GM19468 (cell line): ENCODE results near the gene MRPL12.

Source experiments
- ATAC-seq: cut with Tn5 transposase; IDR thresholded peaks from one replicate; pipeline ENCODE4 v1.9.1; 2021; ENCODE audit warnings: mild to moderate bottlenecking, moderate library complexity, moderate number of reproducible peaks; ENCODE audit not compliant: unreplicated experiment; ENCODE audit errors: extremely low read depth

The MRPL12 gene

GRCh38 chr17:81681672-81682071 is 21.5 kb upstream of the MRPL12 start:
- ATAC-seq = no peak

GRCh38 chr17:81682565-81683207 is 20.5 kb upstream of the MRPL12 start:
- ATAC-seq = no peak

DNA sequence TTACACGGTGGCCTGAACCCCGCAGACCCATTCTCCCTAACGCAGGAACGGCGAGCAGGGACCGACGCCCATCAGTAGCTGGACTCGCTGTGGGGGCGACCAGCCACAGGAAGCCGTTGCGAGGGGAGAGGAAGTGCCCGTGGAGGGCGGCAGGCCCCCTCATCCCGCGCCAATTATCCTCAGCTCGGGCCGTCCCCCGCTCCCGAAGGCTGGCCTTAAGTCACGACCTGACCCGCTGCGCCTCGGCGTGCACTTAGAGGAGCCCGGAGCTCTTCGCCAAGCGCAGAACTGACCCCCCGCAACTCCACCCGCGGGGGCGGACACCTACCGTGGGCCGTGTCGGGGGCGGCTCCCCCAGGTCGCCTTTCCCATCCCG is 20.0 kb upstream of the MRPL12 start:
- ATAC-seq = no peak

GRCh38 chr17:81683584-81684441 is 19.4 kb upstream of the MRPL12 start, which contains the start of the genes ARL16 and HGS:
Gene ARL16 (minus strand): TSS chr17:81683797. CDS start chr17:81683753, 44 bp downstream.
Gene HGS (plus strand): TSS chr17:81684011. CDS start chr17:81684067, 56 bp downstream.
- ATAC-seq = peak; percentile 80

DNA sequence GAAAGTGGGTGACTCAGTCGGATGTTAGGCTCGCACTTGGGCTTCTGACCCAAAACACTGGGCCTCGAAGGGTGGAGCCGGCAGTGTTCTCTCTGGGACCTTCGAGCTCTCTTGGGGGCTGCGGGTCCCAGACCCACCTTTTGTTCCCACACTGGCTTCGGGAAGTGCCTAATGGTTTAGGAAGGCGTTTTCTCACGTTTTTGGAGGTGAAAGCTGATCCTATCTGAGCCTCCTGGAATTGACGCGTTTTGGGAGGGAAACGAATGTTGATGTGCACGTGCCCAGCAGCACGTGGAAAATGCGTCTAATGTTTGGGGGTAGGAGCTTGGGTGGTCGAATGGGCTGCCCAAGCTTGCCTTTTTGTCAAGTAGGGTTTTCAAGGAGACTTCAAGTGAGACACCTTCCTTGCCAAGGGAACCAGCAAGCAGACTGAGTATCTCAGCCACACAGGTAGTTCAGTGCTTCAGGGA is 18.7 kb upstream of the MRPL12 start:
- ATAC-seq = no peak

DNA sequence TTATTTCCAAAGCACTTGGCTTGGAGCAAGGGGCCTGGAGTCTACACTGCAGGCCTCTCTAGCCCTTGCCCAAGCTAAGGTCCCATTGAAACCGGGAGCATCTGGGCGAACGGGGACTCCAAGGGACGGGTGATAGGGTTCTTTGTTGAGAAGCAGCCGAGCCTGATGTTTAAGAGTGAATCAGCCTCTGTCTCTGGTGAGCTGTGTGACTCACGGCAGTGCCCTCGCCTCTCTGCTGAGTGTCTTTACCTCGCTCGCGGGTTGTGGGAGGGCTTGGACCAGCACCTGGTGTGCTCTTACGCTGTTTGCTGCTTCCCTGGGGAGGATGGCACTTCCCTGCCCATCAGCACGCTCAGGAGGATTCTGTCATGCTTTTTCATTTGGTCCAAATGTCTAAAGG is 18.1 kb upstream of the MRPL12 start:
- ATAC-seq = no peak

DNA sequence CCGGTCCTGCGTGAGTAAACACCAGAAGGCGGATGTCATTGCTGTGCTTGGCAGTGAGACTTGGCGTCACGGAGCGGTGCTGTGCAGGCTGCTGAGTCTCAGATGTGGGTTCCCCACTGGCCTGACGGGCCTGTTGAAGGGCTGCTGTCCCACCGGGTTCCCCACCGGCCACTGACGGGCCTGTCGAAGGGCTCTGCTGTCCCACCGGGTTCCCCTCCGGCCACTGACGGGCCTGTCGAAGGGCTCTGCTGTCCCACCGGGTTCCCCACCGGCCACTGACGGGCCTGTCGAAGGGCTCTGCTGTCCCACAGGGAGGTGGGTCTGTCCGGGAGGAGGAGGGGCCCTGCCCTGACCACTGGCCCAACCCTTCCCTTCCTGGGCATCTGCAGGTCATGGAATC is 16.6 kb upstream of the MRPL12 start:
- ATAC-seq = no peak

- ATAC-seq = no peak
Measured at GRCh38 chr17:81687770-81688541, 15.2 kb upstream of the MRPL12 start.

DNA sequence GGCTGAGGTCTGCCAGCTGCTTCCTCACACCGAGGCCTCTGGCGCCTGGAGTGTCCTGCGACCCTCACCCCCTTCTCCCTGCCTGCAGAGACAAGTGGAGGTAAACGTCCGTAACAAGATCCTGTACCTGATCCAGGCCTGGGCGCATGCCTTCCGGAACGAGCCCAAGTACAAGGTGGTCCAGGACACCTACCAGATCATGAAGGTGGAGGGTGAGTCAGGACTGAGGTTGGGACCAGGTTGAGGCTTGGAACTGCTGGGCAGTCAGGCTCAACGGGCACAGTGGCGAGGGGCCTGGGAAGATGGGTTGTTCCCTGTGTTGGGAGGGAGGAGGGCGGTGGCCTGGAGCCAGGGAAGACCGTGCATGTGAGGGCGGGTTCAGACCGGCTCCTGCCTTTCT is 14.6 kb upstream of the MRPL12 start:
- ATAC-seq = no peak

DNA sequence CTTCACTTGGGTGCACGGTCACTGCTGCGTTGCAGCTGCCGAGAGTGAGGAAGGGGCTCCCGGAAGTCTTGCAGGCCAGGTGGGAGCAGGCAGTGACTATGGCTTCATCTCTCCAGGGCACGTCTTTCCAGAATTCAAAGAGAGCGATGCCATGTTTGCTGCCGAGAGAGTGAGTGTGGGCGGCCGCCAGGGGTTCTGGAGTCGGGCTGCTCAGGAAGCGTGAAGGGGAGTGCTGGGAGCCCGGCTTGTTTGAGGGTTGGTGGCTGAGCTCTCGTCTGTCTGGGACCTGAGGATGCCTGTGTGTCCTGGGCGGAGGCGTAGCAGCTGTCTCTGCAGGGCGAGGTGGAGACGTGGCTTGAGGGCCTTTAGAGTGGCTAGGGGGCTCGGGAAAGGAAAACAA is 13.1 kb upstream of the MRPL12 start:
- no peak for ATAC-seq

- ATAC-seq = no peak
Measured at GRCh38 chr17:81690549-81690948, 12.6 kb upstream of the MRPL12 start.

- no peak for ATAC-seq
Measured at GRCh38 chr17:81691196-81691595, 12.0 kb upstream of the MRPL12 start.

DNA sequence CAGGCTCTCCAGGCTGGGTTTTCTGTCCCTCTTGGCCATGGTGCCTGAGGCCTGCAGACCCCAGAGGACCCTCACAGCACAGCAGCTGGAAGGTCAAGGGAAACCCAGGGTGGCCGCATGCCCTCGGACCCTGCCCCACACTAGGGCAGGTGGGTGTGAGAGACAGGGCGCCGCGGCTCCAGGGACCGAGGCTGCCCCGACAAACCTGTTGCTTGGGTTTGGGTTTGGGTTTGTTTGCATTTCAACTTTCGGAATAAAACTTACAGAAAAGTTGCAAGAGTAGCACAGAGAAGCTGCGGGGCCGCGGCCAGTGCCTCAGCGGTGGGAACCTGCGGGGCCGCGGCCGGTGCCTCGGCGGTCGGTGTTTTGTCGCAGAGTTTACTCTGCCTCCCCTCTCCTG is 11.6 kb upstream of the MRPL12 start:
- no peak for ATAC-seq

- no peak for ATAC-seq
Measured at GRCh38 chr17:81693509-81694210, 9.5 kb upstream of the MRPL12 start.

DNA sequence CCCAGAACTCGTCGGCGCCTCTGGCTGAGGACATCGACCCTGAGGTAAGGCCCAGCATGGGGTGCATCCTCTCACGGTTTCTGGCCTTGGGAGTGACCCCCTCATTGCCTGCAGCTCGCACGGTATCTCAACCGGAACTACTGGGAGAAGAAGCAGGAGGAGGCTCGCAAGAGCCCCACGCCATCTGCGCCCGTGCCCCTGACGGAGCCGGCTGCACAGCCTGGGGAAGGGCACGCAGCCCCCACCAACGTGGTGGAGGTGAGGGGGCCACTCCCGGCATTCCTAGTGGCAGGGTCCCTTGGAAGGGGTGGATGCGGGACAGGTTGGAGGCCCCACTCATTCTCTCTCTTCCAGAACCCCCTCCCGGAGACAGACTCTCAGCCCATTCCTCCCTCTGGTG is 8.4 kb upstream of the MRPL12 start:
- ATAC-seq = no peak

- ATAC-seq = no peak
Measured at GRCh38 chr17:81695211-81695610, 8.0 kb upstream of the MRPL12 start.

- no peak for ATAC-seq
Measured at GRCh38 chr17:81695801-81696200, 7.4 kb upstream of the MRPL12 start.

- no peak for ATAC-seq
Measured at GRCh38 chr17:81696218-81696941, 6.8 kb upstream of the MRPL12 start.

- ATAC-seq = no peak
Measured at GRCh38 chr17:81697261-81698044, 5.7 kb upstream of the MRPL12 start.
